HG03460 (cell line): ENCODE measurements around the gene WBP2.
"Not testable (repeated sequence)": the region's sequence is repeated elsewhere in the genome, so short reads cannot be mapped to it uniquely, and the experiment has no call there.

Experiments used
- ATAC-seq: cut with Tn5 transposase; IDR thresholded peaks from one replicate; pipeline ENCODE4 v1.9.1; 2021; ENCODE audit not compliant: unreplicated experiment

Gene WBP2

GRCh38 chr17:75817571-75817970, 37.6 kb downstream of the WBP2 start:
- no peak for ATAC-seq

- ATAC-seq: no peak
Observed at GRCh38 chr17:75816693-75817092, 38.4 kb downstream of the WBP2 start.

DNA sequence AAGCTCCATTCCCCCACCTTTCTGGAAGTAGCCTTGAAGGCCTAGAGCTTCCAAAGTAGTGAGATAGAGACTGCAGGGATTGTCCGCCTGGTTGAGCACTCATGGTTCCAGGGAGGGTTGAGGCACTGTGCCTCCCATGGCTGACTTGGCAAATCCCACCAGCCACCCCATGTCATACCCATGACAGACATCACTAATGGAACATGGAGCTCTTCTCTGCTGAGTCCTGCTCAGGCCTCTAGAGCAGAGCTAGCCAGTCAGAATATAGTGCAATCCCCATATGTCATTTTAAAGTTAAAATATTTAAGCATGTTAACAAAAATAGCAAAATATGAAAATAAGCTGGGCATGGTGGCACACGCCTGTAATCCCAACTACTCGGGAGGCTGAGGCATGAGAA, 39.7 kb downstream of the WBP2 start:
- no peak for ATAC-seq

DNA sequence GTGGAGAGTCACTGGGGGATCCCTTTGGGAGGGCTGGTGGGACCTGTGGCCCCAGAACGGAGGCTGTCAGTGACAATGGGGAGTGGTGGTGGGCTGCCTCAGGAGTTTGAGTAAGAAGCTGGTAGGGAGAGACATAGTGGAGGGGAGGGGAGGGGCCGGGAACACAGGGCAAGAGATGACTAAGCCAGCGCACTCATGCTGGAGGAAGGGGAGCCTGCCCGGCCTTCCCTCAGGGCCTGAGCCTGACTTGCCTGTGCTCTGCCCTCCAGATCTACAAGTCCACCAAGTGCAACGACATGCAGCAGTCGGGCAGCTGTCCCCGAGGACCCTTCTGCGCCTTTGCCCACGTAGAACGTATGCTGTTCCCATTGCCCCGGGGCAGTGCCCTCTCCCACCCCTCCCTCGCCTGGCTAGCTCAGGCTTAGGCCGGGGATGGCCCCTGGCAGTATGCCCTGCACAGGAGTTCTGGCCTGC, 40.2 kb downstream of the WBP2 start:
- ATAC-seq: no peak

GRCh38 chr17:75814021-75814395, 41.1 kb downstream of the WBP2 start:
- ATAC-seq: no peak

GRCh38 chr17:75813081-75814020, 41.8 kb downstream of the WBP2 start:
- no peak for ATAC-seq

GRCh38 chr17:75812096-75813013, 42.8 kb downstream of the WBP2 start:
- no peak for ATAC-seq

DNA sequence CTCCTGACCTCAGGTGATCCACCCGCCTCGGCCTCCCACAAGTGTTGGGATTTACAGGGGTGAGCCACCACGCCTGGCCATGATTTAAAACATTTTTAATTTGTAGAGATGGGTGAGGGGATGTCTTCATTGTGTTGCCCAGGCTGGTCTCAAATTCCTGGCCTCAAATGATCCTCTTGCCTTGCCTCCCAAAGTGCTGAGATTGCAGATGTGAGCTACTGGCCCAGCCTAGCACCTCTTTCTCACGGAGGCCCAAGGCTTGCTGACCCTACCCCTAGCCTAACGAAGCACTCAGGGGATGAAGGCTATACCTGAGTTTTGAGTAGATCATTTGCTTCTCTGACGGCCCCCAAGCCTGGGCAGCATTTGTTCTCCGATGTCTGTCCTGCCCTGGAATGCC, 44.0 kb downstream of the WBP2 start:
- ATAC-seq: no peak

- not testable (repeated sequence) for ATAC-seq
Observed at GRCh38 chr17:75810756-75811155, 44.4 kb downstream of the WBP2 start.

DNA sequence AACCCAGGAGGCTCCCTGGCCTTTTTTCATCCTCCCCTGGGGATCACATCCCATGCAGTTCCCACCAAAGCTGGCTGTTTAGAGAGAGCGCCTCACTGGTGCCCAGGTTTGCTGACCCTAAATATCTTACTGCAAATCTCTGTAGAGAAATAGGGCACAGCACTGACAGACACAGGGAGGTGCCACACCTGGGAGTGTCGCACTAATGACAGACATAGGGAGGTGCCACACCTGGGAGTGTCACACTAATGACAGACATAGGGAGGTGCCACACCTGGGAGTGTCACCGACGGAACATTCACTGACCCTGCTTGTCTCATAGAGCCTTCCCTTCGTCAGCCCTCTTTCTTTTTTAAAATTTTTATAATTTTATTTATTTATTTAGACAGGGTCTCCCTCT, 44.9 kb downstream of the WBP2 start:
- no peak for ATAC-seq

DNA sequence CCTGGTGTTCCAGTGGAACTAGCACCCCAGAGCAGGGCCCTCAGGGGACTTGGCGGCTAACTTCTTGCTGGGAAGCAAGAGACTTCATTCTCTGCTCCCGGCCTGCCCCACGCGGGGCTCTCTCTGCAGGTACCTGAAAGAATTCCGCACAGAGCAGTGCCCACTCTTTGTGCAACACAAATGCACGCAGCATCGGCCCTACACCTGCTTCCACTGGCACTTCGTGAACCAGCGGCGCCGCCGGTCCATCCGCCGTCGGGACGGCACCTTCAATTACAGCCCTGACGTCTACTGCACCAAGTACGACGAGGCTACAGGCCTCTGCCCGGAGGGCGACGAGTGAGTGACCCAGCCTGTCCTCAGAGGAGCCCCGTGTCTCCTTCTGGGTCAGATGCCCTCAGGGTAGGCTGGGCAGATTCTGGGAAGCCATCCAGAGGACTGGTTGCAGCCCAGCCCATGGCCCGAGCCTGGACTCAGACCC, 45.5 kb downstream of the WBP2 start:
- ATAC-seq: no peak

DNA sequence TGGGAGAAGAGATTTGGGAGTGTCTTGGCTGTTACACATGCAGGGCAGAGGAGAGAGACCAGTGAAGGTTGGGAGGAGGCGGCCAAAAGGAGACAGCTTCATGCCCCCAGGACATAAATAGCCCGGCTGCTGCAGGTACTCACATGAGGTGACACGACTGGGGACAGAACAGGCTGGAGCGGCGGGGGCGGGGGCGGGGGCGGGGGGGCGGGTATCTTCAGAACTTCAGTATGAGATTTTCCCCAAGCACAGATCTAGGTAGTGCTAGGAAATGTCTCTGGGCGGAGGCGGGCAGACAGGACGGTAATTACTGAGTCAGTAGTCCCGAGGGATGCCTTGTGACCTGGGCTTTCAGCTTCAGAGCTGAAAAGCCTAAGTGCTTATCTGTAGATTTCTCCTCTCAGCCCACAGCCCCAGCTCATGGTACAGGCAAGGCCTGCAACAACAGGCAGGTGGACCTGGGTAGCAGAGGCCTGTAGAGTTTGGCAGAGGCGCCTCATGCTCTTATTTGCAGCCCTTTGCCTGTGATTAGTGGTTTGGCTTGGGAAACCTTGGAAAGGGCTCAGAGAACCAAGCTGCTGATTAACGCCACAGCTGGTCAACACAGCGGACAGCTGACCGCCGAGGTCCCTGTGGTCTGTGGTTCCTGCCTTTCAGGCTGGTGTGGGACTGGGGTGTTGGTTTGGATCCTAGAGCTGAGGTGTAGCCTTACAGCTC, 46.1 kb downstream of the WBP2 start:
- peak; percentile 64 for ATAC-seq

DNA sequence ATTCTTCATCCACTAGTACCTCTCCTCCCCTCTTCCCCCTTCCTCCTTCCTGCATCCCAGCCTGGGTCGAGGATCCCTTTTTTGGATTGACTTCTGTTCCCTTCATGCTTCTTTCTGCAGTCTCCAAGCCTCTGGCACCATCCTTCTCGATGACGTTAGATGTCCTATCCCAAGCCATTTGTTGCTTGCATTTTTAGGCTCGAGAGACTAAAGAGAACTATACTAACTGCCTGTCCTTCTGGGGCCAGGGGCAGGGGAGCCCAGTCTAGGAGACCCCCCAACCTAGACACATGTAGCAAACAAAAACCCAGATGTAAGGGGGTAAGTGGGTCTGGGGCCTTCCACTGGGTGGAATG, 46.6 kb downstream of the WBP2 start:
- ATAC-seq: peak; percentile 17

GRCh38 chr17:75807861-75808260, 47.3 kb downstream of the WBP2 start:
- no peak for ATAC-seq

GRCh38 chr17:75806822-75807500, 48.2 kb downstream of the WBP2 start:
- ATAC-seq: no peak

DNA sequence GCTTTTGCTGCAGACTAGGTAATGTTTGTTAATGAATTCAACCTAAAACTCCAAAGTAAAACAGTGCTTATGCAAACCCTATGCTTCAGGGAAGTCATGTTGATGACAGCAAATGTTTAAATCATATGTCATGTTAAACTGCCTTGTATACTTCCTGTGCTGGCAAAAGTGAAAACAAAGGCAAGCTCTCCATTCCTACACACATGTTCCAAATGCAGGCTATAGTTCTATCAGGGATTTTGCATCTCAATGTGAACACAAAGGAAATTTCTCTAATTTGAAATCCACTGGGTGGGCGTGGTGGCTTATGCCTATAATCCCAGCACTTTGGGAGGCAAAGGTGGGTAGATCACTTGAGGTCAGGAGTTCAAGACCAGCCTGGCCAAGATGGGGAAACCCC, 51.3 kb downstream of the WBP2 start:
- no peak for ATAC-seq

DNA sequence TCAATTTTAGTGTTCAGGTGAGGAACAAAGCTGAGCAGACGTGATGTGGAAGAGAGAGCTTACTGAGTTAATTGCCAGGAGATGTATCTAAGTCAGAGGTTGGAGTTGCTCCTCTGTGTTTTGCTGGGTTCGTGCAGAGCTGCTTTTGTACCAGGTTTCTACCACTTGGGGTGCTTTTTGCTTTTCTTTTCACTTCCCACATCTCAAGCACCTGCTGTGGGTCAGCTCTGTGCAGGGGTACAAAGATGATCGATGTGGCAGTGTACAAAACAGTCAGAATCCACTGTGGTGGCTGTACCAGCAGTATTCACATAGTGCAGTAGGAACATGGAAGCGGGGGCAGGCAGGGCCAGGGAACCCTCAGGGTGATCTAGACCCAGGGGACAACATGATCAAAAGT, 55.7 kb downstream of the WBP2 start:
- no peak for ATAC-seq

GRCh38 chr17:75795820-75796607, 59.1 kb downstream of the WBP2 start:
- ATAC-seq: no peak
